Panc1 (cell line): ENCODE measurements around the gene SHISA9. TPM values are rescaled to one million over a fixed set of nuclear protein-coding genes. Genes with fewer than 3 reads are reported as not detected.

ENCODE experiments used
- ATAC-seq: fragments of 200-7000 bp; cut with Tn5 transposase; 2 replicates; pipeline ENCODE4 v1.9.1; 2020; ENCODE audit warnings: mild to moderate bottlenecking, moderate library complexity
- BruUV-seq: library from RNA; stranded (reverse); fragments of 400-500 nt; replicated peaks from 2 replicates; lab custom pipeline; 2021; lab: Mats Ljungman, UMichigan
- CTCF ChIA-PET: fragments of 300-600 bp; sonication (Branson Sonifier 250); formaldehyde crosslinking; loops from one replicate; lab custom pipeline; 2022; ENCODE audit warnings: antibody characterized with exemption; lab: Charles Lee
- POLR2A ChIA-PET: fragments of 300-600 bp; sonication (Branson Sonifier 250); formaldehyde crosslinking; loops from one replicate; lab custom pipeline; 2022; ENCODE audit warnings: antibody characterized with exemption; lab: Charles Lee
- DNase-seq: peaks from one replicate; pipeline ENCODE4 v3.0.0-alpha.2; 2010; ENCODE audit warnings: low read depth, low spot score
- H3K27ac ChIP-seq: 2 replicates; pipeline ENCODE4 v1.5.1; 2011; ENCODE audit warnings: mild to moderate bottlenecking, low read length, inconsistent platforms
- H3K27me3 ChIP-seq: fragments of 200-500 bp; sonication (Bioruptor generic); 2 replicates; pipeline ENCODE4 v1.6.0; 2014; ENCODE audit warnings: low read length, inconsistent platforms; ENCODE audit not compliant: control insufficient read depth, insufficient read depth
- H3K36me3 ChIP-seq: fragments of 200-500 bp; sonication (Bioruptor generic); 2 replicates; pipeline ENCODE4 v1.5.1; 2014; ENCODE audit warnings: inconsistent platforms, mild to moderate bottlenecking, low read length, moderate library complexity; ENCODE audit not compliant: control insufficient read depth, insufficient read depth
- H3K4me1 ChIP-seq: 2 replicates; pipeline ENCODE4 v1.5.1; 2011; ENCODE audit warnings: inconsistent platforms, mild to moderate bottlenecking, low read length, moderate library complexity; ENCODE audit not compliant: control insufficient read depth, insufficient read depth
- H3K4me3 ChIP-seq, 2 experiments: 2 replicates each; pipeline ENCODE4 v1.5.1; 2011 to 2012; ENCODE audit warnings: low read depth in 2 of 2, low read length in 2 of 2, mild to moderate bottlenecking in 2 of 2, inconsistent platforms in 1 of 2, moderate library complexity in 1 of 2
- H3K9me3 ChIP-seq: fragments of 200-500 bp; sonication (Bioruptor generic); 2 replicates; pipeline ENCODE4 v1.5.1; 2014; ENCODE audit warnings: low read depth, mild to moderate bottlenecking, inconsistent platforms, low read length, moderate library complexity; ENCODE audit not compliant: control insufficient read depth, insufficient read depth
- POLR2AphosphoS5 ChIP-seq: IDR thresholded peaks from 2 replicates; pipeline ENCODE4 v1.6.1; 2012; ENCODE audit warnings: mild to moderate bottlenecking, low read depth, low read length, moderate library complexity
- SIN3A ChIP-seq: IDR thresholded peaks from 2 replicates; pipeline ENCODE4 v1.6.1; 2012; ENCODE audit warnings: low read depth, mild to moderate bottlenecking, low read length, moderate library complexity, borderline replicate concordance; ENCODE audit not compliant: insufficient read depth
- TCF7L2 ChIP-seq: IDR thresholded peaks from 2 replicates; pipeline ENCODE4 v1.6.1; 2011; ENCODE audit warnings: mild to moderate bottlenecking, low read depth, low read length, inconsistent platforms
- in situ Hi-C: cut with HindIII; loops from 2 replicates; pipeline ENCODE4 v1.10.0; 2016; ENCODE audit warnings: low sequenced_read_pairs, low pct_unique_long_range_greater_than_20kb
- intact Hi-C: fragments of 100-400 bp; cut with micrococcal nuclease; formaldehyde crosslinking; loops from one replicate; pipeline ENCODE4 v1.10.0; 2022; ENCODE audit not compliant: unreplicated experiment
- total RNA-seq: library from RNA; stranded (reverse); gene quantifications from one replicate; pipeline ENCODE4 v1.2.1, GENCODE V29; 2021; ENCODE audit not compliant: unreplicated experiment
- TF ChIP-seq, protein P1 (sequence below): fragments of 450-650 bp; IDR thresholded peaks from 2 replicates; pipeline ENCODE4 v1.5.1; 2017; ENCODE audit warnings: mild to moderate bottlenecking
- TF ChIP-seq, protein P2 (sequence below), 2 experiments: IDR thresholded peaks; 2 replicates each; pipeline ENCODE4 v1.6.1; 2011 to 2012; ENCODE audit warnings: low read depth in 2 of 2, control low read depth in 1 of 2, low read length in 1 of 2, mild to moderate bottlenecking in 1 of 2, moderate library complexity in 1 of 2; ENCODE audit not compliant: insufficient read depth in 1 of 2

The SHISA9 gene
- total RNA-seq, 1 experiment from 2014 or later = 0.10 TPM

DNA sequence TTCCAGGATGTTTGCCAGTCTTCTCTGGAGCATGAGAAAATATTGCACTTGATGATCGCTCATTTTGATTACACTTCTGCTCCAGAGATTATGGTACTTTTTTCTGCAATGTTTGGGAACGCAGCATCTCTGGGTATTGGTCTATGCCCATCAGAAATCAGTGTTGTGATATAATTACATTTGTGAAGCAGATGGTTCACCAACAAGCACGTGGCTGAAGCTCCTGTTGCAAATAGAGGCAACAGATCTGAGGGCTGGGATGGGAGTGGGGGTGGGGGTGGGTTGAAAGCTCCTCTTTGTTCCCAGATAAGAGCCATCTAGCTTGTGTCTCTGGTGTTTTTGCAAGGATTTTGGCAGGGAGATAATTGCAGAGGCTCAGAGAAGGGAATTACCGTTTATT lies 252.3 kb downstream of the SHISA9 start:
- H3K36me3 ChIP-seq = no peaks in the 10 kb centered on the region
- ATAC-seq (no peak), DNase-seq (no peak)
- BruUV-seq = no TSS peak
- no peak overlapping the region for H3K4me3 ChIP-seq
- intact Hi-C loops = no loop called here
- H3K27ac ChIP-seq = no peak overlapping the region
- no peaks in the 10 kb centered on the region for H3K9me3 ChIP-seq
- TF ChIP-seq, protein P1, sequence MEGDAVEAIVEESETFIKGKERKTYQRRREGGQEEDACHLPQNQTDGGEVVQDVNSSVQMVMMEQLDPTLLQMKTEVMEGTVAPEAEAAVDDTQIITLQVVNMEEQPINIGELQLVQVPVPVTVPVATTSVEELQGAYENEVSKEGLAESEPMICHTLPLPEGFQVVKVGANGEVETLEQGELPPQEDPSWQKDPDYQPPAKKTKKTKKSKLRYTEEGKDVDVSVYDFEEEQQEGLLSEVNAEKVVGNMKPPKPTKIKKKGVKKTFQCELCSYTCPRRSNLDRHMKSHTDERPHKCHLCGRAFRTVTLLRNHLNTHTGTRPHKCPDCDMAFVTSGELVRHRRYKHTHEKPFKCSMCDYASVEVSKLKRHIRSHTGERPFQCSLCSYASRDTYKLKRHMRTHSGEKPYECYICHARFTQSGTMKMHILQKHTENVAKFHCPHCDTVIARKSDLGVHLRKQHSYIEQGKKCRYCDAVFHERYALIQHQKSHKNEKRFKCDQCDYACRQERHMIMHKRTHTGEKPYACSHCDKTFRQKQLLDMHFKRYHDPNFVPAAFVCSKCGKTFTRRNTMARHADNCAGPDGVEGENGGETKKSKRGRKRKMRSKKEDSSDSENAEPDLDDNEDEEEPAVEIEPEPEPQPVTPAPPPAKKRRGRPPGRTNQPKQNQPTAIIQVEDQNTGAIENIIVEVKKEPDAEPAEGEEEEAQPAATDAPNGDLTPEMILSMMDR = no peak
- TF ChIP-seq SIN3A (no peak), TCF7L2 (no peak), POLR2AphosphoS5 (no peak)
- TF ChIP-seq, protein P2, sequence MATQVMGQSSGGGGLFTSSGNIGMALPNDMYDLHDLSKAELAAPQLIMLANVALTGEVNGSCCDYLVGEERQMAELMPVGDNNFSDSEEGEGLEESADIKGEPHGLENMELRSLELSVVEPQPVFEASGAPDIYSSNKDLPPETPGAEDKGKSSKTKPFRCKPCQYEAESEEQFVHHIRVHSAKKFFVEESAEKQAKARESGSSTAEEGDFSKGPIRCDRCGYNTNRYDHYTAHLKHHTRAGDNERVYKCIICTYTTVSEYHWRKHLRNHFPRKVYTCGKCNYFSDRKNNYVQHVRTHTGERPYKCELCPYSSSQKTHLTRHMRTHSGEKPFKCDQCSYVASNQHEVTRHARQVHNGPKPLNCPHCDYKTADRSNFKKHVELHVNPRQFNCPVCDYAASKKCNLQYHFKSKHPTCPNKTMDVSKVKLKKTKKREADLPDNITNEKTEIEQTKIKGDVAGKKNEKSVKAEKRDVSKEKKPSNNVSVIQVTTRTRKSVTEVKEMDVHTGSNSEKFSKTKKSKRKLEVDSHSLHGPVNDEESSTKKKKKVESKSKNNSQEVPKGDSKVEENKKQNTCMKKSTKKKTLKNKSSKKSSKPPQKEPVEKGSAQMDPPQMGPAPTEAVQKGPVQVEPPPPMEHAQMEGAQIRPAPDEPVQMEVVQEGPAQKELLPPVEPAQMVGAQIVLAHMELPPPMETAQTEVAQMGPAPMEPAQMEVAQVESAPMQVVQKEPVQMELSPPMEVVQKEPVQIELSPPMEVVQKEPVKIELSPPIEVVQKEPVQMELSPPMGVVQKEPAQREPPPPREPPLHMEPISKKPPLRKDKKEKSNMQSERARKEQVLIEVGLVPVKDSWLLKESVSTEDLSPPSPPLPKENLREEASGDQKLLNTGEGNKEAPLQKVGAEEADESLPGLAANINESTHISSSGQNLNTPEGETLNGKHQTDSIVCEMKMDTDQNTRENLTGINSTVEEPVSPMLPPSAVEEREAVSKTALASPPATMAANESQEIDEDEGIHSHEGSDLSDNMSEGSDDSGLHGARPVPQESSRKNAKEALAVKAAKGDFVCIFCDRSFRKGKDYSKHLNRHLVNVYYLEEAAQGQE (IDR thresholded peaks at IDR 0.05; ENCODE audit: insufficient read depth in 1 of 2, low read depth in 2 of 2, low read length in 1 of 2) = no peak
- ChIA-PET CTCF (no interaction called here), POLR2A (no interaction called here)
- no peaks in the 10 kb centered on the region for H3K27me3 ChIP-seq
- H3K4me1 ChIP-seq = no peaks in the 10 kb centered on the region
- in situ Hi-C loops = no loop called here

DNA sequence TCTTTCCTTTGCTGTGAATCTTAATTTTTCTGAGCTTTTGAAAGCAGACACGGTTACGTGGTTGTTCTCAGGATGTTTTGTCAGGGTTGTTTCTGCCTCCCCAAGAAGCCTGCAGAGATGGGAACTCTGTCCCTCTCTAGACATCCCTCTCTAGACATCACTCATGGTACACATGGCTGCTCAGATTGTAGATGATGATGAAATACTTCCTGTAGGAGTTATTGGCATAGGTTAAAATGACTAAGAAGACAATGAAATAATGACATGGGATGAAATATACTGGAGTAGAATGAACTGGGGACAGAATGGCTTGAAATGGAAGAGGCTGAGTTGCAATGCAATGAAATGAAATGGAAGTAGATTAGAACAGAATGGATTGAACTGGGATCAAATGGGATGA lies 253.4 kb downstream of the SHISA9 start:
- BruUV-seq = no TSS peak
- Histone ChIP-seq H3K4me1 (no peaks in the 10 kb centered on the region), H3K36me3 (no peaks in the 10 kb centered on the region), H3K4me3 (no peak overlapping the region), H3K9me3 (no peaks in the 10 kb centered on the region), H3K27me3 (no peaks in the 10 kb centered on the region), H3K27ac (no peak overlapping the region)
- ATAC-seq (no peak), DNase-seq (no peak)
- CTCF ChIA-PET = no interaction called here
- in situ Hi-C loops (no loop called here), intact Hi-C loops (no loop called here)
- POLR2A ChIA-PET = no interaction called here
- TF ChIP-seq TCF7L2 = no peak
- TF ChIP-seq, protein P1 = no peak
- TF ChIP-seq, protein P2 (IDR thresholded peaks at IDR 0.05; ENCODE audit: insufficient read depth in 1 of 2, low read depth in 2 of 2, low read length in 1 of 2) = no peak
- no peak for TF ChIP-seq SIN3A
- TF ChIP-seq POLR2AphosphoS5 = no peak
